Fibroblast of the conjunctiva (primary cell): ENCODE measurements around the gene CALN1.

ENCODE experiments used
- DNase-seq: peaks from one replicate; pipeline ENCODE4 v3.0.0-alpha.2; 2010; ENCODE audit warnings: low read depth

Gene CALN1

GRCh38 chr7:72182036-72182435, 230.1 kb downstream of the CALN1 start:
- DNase-seq = no peak

GRCh38 chr7:72176875-72177274, 235.3 kb downstream of the CALN1 start:
- DNase-seq = no peak

GRCh38 chr7:72170475-72170874, 241.7 kb downstream of the CALN1 start:
- DNase-seq = no peak

- DNase-seq = no peak
Observed at GRCh38 chr7:72163271-72163670, 248.9 kb downstream of the CALN1 start.

- no peak for DNase-seq
Observed at GRCh38 chr7:72161534-72161933, 250.6 kb downstream of the CALN1 start.

GRCh38 chr7:72159911-72160310, 252.2 kb downstream of the CALN1 start:
- DNase-seq = no peak

- no peak for DNase-seq
Observed at GRCh38 chr7:72156671-72157070, 255.5 kb downstream of the CALN1 start.

GRCh38 chr7:72153132-72153512, 259.0 kb downstream of the CALN1 start:
- no peak for DNase-seq

GRCh38 chr7:72152161-72153131, 259.7 kb downstream of the CALN1 start:
- DNase-seq = no peak

GRCh38 chr7:72140566-72140965, 271.6 kb downstream of the CALN1 start:
- DNase-seq = no peak

- DNase-seq = no peak
Observed at GRCh38 chr7:72127136-72127535, 285.0 kb downstream of the CALN1 start.

- DNase-seq = no peak
Observed at GRCh38 chr7:72123913-72124312, 288.2 kb downstream of the CALN1 start.

- DNase-seq = no peak
Observed at GRCh38 chr7:72118366-72118765, 293.8 kb downstream of the CALN1 start.

- no peak for DNase-seq
Observed at GRCh38 chr7:72114129-72114528, 298.0 kb downstream of the CALN1 start.

- DNase-seq = no peak
Observed at GRCh38 chr7:72112992-72113391, 299.1 kb downstream of the CALN1 start.

GRCh38 chr7:72112530-72112929, 299.6 kb downstream of the CALN1 start:
- no peak for DNase-seq

GRCh38 chr7:72111086-72111485, 301.1 kb downstream of the CALN1 start:
- DNase-seq = no peak

GRCh38 chr7:72109566-72109965, 302.6 kb downstream of the CALN1 start:
- no peak for DNase-seq

- no peak for DNase-seq
Observed at GRCh38 chr7:72106405-72106804, 305.7 kb downstream of the CALN1 start.

GRCh38 chr7:72101444-72101843, 310.7 kb downstream of the CALN1 start:
- no peak for DNase-seq

GRCh38 chr7:72099784-72100183, 312.4 kb downstream of the CALN1 start:
- DNase-seq = peak; percentile 2

- DNase-seq = peak; percentile 13
Observed at GRCh38 chr7:72098807-72099580, 313.1 kb downstream of the CALN1 start.

- no peak for DNase-seq
Observed at GRCh38 chr7:72097226-72097625, 314.9 kb downstream of the CALN1 start.
